8988T (cell line): Measurements from ENCODE around the gene NR2C1.
A peak's percentile ranks its signal among the peaks of the same experiment; 100 is the strongest.
"Not testable (repeated sequence)": the region's sequence is repeated elsewhere in the genome, so short reads cannot be mapped to it uniquely, and the experiment has no call there.

Experiments used
- DNase-seq: peaks from one replicate; pipeline ENCODE4 v3.0.0; 2011

NR2C1 gene

GRCh38 chr12:94997726-94998125 lies 75.7 kb downstream of the NR2C1 start:
- DNase-seq: no peak

- DNase-seq: no peak
Measured at GRCh38 chr12:94997061-94997460, 76.4 kb downstream of the NR2C1 start.

GRCh38 chr12:94994312-94994711 lies 79.1 kb downstream of the NR2C1 start:
- peak; percentile 13 for DNase-seq

- not testable (repeated sequence) for DNase-seq
Measured at GRCh38 chr12:94993855-94994254, 79.6 kb downstream of the NR2C1 start.

- no peak for DNase-seq
Measured at GRCh38 chr12:94990222-94990621, 83.2 kb downstream of the NR2C1 start.

GRCh38 chr12:94988471-94988870 lies 84.9 kb downstream of the NR2C1 start:
- DNase-seq: no peak

- DNase-seq: no peak
Measured at GRCh38 chr12:94987801-94988200, 85.6 kb downstream of the NR2C1 start.

- DNase-seq: no peak
Measured at GRCh38 chr12:94987076-94987669, 86.2 kb downstream of the NR2C1 start.

GRCh38 chr12:94985099-94985498 lies 88.3 kb downstream of the NR2C1 start:
- DNase-seq: not testable (repeated sequence)

GRCh38 chr12:94983321-94983720 lies 90.1 kb downstream of the NR2C1 start:
- DNase-seq: no peak

GRCh38 chr12:94982456-94982855 lies 91.0 kb downstream of the NR2C1 start:
- no peak for DNase-seq

- no peak for DNase-seq
Measured at GRCh38 chr12:94980577-94980976, 92.8 kb downstream of the NR2C1 start.

- no peak for DNase-seq
Measured at GRCh38 chr12:94979941-94980340, 93.5 kb downstream of the NR2C1 start.

- no peak for DNase-seq
Measured at GRCh38 chr12:94977766-94978468, 95.5 kb downstream of the NR2C1 start.

GRCh38 chr12:94973221-94973620 lies 100.2 kb downstream of the NR2C1 start:
- no peak for DNase-seq

- no peak for DNase-seq
Measured at GRCh38 chr12:94972795-94973194, 100.6 kb downstream of the NR2C1 start.

- no peak for DNase-seq
Measured at GRCh38 chr12:94971923-94972322, 101.5 kb downstream of the NR2C1 start.

- no peak for DNase-seq
Measured at GRCh38 chr12:94970560-94970959, 102.9 kb downstream of the NR2C1 start.
